HG03108 (cell line): Measurements from ENCODE around the gene HIVEP3.

Source experiments
- ATAC-seq: cut with Tn5 transposase; IDR thresholded peaks from one replicate; pipeline ENCODE4 v1.9.1; 2021; ENCODE audit warnings: moderate library complexity; ENCODE audit not compliant: unreplicated experiment

The HIVEP3 gene

DNA sequence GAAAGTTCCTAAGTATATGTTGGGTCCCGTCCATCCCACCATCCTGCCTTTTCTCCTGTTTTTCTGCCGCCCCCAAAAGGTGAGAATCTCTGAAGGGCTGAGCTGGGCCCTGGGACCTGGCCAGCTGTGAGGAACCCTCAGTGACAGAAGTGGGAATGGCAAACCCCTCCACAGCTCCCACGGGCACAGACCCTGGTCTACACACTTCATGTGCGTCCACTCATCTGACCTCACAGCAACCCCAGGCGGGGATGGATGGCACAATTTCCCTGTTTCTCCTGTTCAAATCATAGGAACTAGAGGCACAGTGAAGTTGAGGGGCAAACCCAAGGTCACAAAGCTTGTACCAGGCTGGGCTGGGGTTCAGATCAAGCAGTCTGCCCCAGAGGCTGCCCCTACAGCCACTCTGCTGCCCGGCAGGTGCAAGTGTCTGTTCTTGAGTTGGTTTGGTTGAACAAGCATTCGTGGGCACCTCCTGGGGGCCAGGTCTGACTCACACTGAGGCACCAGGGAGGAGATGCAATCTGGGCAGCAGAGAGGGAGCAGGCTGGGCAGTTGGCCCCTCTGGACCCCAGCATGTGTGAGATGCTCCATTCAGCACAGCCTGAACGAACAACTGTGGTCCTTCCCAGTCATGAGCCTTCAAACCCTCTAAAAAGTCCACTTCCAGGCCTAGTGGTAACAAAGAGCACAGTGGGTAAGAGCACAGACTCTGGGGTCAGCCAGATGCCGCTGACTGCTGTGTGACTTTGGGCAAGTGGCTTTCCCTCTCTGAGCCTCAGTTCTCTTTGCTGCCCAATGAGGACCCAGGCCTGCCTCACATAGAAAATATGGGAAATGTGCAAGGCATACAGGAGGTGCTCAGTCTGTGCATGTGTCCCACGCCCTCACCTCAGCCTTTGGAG lies 438.3 kb downstream of the HIVEP3 start:
- ATAC-seq = no peak

DNA sequence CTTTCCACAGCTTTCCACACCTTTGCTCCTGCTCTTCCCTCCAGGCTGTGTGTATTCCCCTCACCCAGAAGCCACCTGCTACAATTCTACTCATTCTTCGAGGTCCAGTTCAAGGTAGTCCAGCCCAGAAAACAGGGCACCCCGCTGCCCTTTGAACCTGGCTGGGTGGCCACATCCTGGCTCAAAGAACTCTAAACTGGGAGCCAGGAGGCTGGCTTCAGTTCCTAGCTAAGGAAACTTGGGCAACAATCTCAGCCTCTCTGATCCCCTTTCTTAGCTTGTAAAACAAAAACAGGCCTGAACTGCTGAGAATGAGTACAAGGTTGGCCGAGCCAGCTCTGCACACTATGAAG lies 438.9 kb downstream of the HIVEP3 start:
- no peak for ATAC-seq

DNA sequence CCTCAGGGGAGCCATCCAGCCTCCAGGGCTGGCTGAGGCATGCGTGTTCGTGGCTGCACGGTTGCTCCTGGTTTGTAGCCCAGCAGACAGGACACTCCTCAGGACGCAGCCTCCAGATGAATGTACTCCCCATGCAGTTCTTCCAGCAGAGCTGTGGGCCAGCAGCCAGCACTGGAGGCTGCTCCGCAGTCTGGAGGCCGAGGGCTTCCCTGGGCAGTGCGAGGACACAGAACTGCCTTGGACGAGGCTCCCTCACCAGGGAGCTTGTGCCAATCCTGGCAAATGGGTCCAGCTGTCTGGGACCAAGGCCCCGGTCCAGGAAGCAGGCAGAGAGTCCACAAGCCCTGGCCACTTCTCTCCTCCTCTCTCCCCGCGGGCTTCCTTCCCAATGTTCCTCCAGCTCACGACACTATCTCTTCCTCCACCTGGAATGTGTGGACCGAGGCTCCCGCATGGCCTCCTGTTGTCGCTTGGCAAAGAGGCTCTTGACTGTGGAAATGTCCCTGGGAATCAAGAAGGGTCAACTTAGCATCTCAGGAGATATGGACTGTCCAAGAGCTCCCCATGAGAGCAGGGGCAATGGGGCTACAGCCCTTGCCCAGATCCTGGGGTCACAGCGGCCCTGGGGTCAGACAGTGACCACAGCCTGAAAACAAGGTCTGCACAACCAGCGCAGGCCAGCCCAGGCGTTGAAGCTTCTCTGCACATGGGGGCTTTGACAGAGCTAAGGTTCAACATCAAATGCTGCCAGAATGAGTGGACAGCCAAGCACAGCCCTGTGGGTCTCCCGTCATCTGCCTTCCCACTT lies 439.5 kb downstream of the HIVEP3 start:
- ATAC-seq = no peak

DNA sequence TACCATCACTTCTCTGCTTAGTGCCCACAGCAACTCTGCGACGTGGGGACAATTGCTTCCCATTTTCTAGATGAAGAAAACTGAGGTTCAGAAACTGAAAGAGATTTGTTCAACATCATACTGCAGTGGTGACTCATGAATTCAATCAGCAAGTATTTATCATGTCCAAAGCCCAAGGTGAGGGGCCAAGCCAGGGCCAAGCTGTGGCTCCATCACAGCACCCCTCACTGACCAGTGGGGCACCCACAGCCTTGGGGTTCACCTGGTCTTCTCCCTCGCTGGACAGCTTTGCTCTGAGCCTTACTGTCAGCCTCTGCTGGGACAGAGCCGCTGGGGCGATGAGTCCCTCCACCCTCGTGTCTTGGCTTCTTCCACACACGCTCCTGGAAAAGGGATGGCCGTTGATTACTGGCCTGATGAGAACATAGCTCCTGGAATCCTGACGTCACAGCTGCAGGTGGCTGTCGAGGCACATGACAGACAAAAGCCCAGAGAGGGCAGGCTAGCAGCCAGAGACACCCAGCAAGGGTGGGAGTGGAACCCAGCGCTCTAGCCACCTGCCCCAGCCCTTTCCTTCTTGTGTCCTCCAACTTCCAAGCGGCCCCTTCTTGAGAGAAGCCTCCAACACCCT lies 440.5 kb downstream of the HIVEP3 start:
- no peak for ATAC-seq

DNA sequence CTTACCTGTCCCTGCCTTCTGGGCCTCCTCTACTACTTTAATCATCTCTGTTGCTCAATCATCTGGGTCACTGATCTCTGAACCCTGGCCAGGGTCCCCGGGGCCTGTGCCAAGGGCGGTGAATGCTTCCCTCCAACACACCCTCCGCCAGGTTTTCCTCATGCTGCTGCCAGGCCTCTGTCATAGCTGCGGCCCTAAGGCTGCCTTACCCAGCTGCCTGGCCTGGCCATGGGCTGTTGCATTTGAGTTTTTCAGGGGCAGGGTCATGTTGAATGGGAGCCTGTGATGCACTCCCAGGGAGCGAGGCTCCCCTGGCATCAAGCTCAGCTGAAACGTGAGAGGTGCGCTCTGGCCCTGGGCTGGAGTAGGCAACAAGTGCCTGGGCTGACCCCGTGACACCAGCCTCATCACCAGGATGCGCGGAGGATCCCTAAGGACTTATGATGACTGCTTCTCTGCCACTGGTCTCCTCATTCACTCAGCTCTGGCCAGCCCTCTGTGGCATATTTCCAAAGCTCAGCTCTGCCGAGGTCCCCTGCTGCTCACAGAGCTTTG lies 441.8 kb downstream of the HIVEP3 start:
- no peak for ATAC-seq

DNA sequence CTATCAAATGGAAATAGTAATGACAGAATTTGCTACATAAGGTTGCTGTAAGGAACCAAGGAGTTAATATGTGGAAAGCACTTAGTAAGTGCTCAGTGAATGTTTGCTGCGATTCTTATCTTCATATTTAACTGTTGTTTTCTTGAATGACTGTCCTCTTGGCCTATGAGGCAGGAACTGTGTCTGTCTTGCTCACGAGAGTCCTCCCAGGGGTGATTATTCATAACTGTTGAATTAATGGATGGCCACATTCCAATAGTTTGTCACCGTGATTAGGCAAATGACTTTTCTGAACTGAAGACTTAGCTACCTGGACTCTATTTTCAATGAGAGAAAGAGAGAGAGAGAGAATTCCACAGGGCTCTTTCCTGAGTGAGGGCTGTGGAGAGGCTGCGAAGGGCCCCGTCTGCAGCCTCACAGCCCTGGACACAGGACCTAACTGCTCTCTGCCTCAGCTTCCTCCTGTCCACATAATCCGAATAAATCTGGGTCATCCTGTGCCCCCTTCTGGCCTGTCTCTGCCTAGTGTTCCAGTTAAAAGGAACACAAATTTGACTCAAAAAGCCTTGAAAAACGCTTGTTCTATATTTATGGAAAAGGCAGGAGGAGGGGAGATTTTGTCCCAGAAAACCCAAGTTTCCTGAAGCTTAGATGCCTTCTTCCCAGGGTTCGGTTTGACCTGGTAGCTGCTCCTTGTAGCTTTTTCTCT lies 442.7 kb downstream of the HIVEP3 start:
- ATAC-seq = no peak

DNA sequence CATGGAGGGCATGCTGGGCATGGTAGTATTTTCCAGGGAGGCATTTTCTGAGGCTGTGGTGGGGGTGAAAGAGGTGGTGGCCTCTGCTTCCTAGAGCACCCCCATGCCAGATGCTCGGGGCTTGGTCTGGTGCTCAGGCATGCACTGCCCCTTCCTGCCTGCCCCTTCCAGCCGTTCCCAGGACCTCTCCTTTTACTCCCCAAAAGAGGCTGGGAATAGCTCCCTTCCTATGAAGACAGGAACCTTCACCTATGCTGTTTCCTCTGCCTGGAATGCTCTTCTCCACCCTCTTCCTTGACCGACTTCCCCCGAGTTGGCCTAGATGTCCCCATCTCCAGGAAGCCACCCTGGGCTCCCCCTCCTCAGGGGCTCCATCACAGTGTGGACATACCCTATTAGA lies 443.4 kb downstream of the HIVEP3 start:
- ATAC-seq = no peak

DNA sequence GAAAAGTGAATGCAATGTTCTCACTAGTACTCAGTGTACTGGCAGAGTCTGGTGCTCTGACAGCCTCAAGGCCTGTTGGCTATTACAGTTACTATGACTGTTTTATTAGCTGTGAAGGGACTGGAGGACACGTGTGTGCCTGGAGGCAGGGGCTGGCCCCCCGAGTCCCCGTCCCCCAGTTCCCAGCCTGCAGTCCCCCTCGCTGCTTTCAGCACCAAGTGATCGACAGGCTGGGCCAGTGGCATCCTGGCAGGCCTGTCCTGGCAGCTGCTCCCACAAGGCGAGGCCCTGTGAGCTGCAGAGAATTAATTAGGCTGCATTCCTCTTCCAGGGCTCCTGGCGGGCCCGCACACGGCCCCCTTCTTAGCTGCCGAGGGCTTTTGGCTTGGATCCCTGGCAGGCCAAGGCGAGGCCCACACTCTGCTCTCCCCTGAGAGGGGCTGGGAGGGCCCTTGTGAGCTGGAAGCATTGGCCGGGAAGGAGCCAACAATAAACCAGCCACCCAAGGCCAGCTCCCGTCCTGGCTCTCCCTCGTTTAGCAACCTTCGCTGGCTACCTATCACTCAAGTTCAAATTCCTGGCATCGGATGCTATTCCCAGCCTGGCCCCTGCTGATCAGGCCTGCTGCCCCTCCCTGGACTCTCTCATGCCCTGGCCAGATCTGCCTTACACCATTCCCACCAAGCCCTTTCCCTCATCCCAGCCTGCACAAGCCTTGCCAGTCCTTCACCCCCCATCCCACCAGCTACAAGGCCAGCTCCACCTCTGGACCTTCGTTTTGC lies 444.0 kb downstream of the HIVEP3 start:
- no peak for ATAC-seq

DNA sequence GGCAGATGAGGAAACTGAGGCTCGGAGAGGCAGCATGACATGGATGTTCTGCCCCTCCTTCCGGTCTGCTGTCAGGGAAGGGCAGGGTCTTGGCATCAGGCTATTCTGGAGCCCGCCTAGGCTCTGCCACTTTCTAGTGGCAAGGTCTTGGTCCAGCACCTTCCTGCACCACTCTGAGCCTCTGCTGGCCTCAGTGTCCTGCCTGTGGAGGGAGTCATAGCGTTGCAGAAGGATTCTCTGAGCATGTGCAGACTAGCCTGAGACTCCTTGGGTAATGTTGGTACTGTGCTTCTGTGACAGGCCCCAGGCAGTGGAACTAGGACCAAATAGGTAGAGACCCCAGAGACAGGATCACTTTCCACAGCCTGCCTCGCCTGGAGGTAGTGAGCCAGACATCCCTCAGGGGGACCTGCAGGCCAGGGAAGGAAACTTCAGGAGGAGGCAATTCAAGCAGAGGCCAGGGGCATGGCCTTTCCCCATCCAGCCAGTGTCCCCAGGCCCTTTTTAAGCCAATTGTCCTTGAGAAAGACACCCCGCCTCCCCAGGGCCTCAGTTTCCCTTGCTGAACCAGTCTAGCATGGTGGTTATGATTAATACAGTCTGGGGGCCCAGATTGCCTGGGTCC lies 444.9 kb downstream of the HIVEP3 start:
- ATAC-seq = no peak

DNA sequence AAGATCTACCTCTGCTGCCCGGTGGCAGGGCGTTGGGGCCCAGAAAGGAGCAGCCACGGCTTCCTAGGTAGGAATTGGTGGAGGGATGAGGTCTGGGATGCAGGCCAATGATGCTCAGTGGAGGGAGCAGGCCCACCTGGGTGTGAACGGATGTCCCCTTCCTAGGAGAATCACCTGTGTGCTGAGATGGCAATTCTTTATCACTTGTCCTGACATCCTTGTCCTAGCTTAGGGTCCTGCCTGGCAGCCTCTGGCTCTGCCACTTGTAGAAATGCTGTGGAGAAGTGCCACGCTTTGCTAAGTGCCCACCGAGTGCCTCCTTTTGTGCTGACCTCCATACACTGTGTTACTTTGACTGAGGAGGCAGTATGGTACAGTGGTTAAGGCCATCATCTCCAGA lies 447.1 kb downstream of the HIVEP3 start:
- ATAC-seq = no peak

DNA sequence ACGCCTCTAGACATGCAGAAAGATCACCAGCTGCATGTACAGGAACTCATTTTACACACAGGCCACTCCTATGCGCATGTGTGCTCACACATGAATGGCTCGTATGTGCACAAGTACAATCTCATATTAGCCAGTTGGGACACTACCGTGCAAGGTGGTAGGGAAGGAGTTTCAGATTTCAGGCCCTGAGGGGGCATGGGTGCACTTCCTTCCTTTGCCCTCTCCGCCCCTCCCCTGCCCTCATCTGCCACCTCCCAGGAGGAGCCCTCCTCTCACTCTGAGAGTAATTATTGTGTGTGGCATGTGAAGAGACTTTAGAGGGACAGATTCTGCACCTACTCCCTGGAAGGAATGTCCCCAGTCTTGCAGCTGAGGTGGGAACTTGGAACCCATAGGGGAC lies 449.0 kb downstream of the HIVEP3 start:
- no peak for ATAC-seq

DNA sequence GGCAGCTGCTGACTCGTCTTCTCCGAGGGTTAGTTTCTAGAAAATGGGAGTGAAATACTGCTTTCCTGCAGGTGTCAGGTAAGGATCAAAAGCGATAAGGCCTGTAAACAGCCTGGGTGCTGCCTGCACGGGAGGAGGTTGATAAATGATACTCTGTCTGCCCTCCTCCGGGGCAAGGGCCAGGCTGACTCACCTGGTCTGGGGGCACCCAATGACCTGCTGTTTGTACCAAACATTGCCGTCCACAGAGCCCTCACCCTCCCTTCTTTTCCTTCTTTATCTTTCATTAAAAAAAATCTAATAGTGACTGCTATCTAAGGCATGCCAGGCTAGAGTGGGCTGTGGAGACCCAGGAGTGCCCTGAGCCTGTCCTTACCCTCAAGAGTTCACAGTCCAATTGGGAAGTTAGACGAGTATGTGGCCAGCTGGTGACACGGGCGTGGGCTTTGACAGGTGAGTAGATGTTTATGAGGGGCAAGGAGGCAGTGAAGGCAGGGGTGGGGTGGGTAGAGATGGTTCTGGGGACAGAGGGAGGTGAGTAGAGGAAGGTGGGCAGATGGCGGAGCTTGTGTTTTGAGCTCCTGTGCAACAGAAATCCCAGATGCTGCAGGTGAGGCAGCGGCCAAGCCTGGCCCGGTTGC lies 450.5 kb downstream of the HIVEP3 start:
- no peak for ATAC-seq

DNA sequence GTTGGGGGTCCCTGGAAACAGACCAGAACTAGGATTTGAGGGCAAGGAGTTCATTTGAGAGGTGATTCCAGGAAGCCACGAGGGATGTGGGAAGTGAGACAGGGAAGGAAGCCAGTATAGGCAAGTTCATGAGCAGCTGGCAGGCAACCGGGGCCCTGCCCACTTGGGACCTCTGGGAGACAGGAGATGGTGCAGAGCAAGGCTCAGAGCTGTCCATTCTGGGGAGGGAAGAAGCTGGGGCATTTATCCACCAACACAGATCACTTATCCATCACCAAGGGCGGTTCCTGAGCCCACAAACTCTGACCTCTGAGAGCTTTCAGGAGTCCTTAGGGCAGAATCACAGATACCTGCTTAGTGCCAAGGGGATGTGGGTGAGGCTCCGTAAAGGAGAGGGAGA lies 451.0 kb downstream of the HIVEP3 start:
- no peak for ATAC-seq

DNA sequence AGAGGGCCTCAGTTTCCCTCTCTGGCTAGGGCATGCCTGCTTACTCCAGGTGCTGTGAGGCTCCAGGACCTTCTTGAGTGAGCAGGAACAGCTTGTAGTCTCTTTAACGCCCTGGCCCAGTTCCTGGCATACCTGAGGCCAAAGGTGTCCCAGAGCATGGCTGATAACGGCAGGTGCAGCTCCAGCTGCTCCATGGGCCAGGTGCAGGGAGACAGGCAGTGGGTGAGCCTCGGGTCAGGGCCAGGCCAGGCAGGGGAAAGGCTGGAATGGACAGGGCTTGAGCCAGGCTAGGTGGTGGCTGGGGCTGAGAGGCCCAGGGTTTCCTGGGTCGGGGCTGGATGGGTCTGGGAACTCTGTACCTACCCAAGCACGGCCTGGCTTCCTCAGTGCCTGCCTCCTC lies 452.6 kb downstream of the HIVEP3 start:
- ATAC-seq = no peak

DNA sequence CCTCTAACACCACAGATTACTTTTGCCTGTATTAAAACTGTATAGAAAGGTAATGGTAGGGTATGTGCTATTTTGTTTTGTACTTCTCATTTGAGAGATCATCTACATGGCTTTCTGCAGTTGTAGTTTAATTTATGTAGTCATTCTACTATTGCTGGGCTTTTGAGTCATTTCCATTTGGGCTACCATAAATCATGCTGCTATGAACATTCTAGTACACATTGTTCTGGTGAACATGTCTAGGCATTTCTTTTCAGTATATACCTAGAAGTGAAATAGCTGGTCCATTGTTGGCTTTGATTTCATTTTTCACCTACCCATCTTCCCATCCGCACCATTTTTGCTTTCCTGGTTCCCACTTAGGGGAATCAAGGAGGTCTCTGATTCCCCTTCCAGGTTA lies 453.0 kb downstream of the HIVEP3 start:
- no peak for ATAC-seq

DNA sequence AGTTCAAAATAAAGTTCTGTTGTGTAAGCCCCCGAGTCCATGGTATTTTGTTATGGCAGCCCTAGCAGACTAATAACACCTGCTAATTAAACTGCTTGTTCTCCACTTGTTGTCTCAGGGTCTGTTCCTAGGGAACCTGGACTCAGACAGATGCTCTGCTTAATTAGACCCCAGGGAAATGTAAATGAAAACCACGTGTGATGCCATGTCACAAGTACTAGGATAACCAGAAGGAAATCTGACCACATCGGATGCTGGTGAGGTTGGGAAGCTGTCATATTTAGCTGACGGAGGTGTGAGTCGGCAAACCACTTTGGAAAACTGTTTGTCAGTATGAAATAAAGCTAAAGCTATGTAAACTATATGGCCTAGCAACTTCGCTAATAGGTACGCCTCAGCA lies 453.8 kb downstream of the HIVEP3 start:
- ATAC-seq = no peak

DNA sequence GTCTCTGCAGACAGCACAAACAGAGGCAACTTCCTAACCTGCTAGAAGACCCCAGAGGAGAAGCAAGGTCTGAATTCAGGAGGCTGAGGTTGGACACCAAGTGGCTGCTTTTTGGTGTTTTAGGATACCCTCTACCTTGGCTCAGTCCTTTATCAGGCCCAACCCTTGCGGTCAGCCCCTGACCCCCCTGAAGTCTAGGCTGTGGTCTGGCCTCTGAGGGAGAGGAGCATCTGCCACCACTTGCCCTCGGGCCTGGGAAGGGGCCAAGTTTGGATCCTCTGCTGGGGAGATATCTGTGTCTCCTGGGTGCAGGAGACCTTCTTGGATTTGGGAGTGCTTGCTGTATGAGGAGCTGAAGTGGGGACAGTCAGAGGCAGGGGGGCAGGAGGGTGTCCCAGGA lies 455.2 kb downstream of the HIVEP3 start:
- no peak for ATAC-seq

DNA sequence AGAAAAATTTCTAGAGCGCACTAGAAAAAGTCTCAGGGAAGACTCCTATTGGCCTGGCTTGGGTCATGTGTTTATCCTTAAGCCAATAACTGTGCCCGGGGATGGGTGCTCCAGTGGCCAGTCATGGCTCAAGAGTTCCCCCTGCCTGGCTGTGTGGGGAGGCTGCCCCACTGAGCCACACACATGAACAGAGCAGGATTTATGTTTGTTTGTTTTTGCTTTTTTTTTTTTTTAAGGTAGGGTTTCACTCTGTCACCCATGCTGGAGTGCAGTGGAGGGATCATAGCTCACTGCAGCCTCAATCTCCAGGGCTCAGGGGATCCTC lies 456.1 kb downstream of the HIVEP3 start:
- no peak for ATAC-seq
